HepG2 (cell line): ENCODE data around the gene FBXO41. TPM values are rescaled to one million over a fixed set of nuclear protein-coding genes. Genes with fewer than 3 reads are reported as not detected.
A peak's percentile ranks its signal among the peaks of the same experiment; 100 is the strongest.

ENCODE experiments used
- BORCS8-MEF2B ChIP-seq: sonication (generic); formaldehyde crosslinking; IDR thresholded peaks from 2 replicates; pipeline ENCODE4 v1.8.0; 2022; ENCODE audit warnings: mild to moderate bottlenecking, missing genetic modification reagents
- MAZ ChIP-seq, 2 experiments: sonication (generic) in 1 of 2; formaldehyde crosslinking in 1 of 2; IDR thresholded peaks; 2 replicates each; pipeline versions ENCODE4 v1.5.0 to v1.6.1; 2012 to 2020; ENCODE audit warnings: low read depth in 2 of 2, mild to moderate bottlenecking in 2 of 2, borderline replicate concordance in 1 of 2, improper control_type of control experiment in 1 of 2, low read length in 1 of 2, missing genetic modification reagents in 1 of 2, moderate library complexity in 1 of 2
- MLXIP ChIP-seq: sonication (generic); formaldehyde crosslinking; IDR thresholded peaks from 2 replicates; pipeline ENCODE4 v1.9.0; 2021; ENCODE audit warnings: missing genetic modification reagents, borderline replicate concordance
- NFRKB ChIP-seq: fragments of 450-650 bp; IDR thresholded peaks from 2 replicates; pipeline ENCODE4 v1.6.1; 2017
- RFXAP ChIP-seq: sonication (generic); formaldehyde crosslinking; IDR thresholded peaks from 2 replicates; pipeline ENCODE4 v1.4.0; 2020; ENCODE audit warnings: missing genetic modification reagents, borderline replicate concordance
- SATB2 ChIP-seq: sonication (generic); formaldehyde crosslinking; IDR thresholded peaks from 2 replicates; pipeline ENCODE4 v1.5.0; 2020; ENCODE audit warnings: missing genetic modification reagents
- TMF1 ChIP-seq: sonication (generic); formaldehyde crosslinking; IDR thresholded peaks from 2 replicates; pipeline ENCODE4 v1.8.1; 2022; ENCODE audit warnings: low read depth, missing genetic modification reagents
- TRAFD1 ChIP-seq: sonication (generic); formaldehyde crosslinking; IDR thresholded peaks from 2 replicates; pipeline ENCODE4 v1.5.1; 2020; ENCODE audit warnings: missing genetic modification reagents, mild to moderate bottlenecking, borderline replicate concordance
- ZFP1 ChIP-seq: IDR thresholded peaks from 2 replicates; pipeline ENCODE4 v1.6.1; 2016
- ZKSCAN1 ChIP-seq: fragments of 150-350 bp; IDR thresholded peaks from 2 replicates; pipeline ENCODE4 v1.6.1; 2014; ENCODE audit warnings: low read length
- ZNF441 ChIP-seq: sonication (generic); formaldehyde crosslinking; IDR thresholded peaks from 2 replicates; pipeline ENCODE4 v1.7.0; 2021; ENCODE audit warnings: missing genetic modification reagents, borderline replicate concordance
- ZNF550 ChIP-seq: sonication (generic); formaldehyde crosslinking; IDR thresholded peaks from 2 replicates; pipeline ENCODE4 v1.4.0; 2020; ENCODE audit warnings: mild to moderate bottlenecking, missing genetic modification reagents, borderline replicate concordance
- ZNF644 ChIP-seq: IDR thresholded peaks from 2 replicates; pipeline ENCODE4 v1.6.1; 2016; ENCODE audit warnings: low read depth
- ZNF710 ChIP-seq: sonication (generic); formaldehyde crosslinking; IDR thresholded peaks from 2 replicates; pipeline ENCODE4 v1.5.0; 2020; ENCODE audit warnings: mild to moderate bottlenecking, missing genetic modification reagents, borderline replicate concordance
- ZNF720 ChIP-seq: sonication (generic); formaldehyde crosslinking; IDR thresholded peaks from 2 replicates; pipeline ENCODE4 v1.4.0; 2020; ENCODE audit warnings: missing genetic modification reagents
- ZNF737 ChIP-seq: sonication (generic); formaldehyde crosslinking; IDR thresholded peaks from 2 replicates; pipeline ENCODE4 v1.5.0; 2020; ENCODE audit warnings: missing genetic modification reagents, mild to moderate bottlenecking, borderline replicate concordance
- ZNF839 ChIP-seq: sonication (generic); formaldehyde crosslinking; IDR thresholded peaks from 2 replicates; pipeline ENCODE4 v1.4.0; 2020; ENCODE audit warnings: missing genetic modification reagents, mild to moderate bottlenecking, borderline replicate concordance
- polyA plus RNA-seq, 8 experiments: library from polyadenylated mRNA; depleted of rRNA in 3 of 8; stranded (reverse) in 7 of 8; unstranded in 1 of 8; fragments of >200 nt; fragmentation: Illumina TruSeq in 4 of 8; extraction: Trizol in 4 of 8; gene quantifications; 2 replicates each; pipeline versions ENCODE4 v1.2.1 to v1.2.3, GENCODE V29; 2011 to 2016; ENCODE audit warnings: low read depth in 4 of 8, missing spikeins in 1 of 8, mixed read lengths in 1 of 8; ENCODE audit not compliant: insufficient read depth in 1 of 8
- total RNA-seq, 5 experiments: library from RNA; depleted of rRNA; stranded (reverse); fragments of >200 nt; fragmentation: Illumina TruSeq; extraction: Trizol; gene quantifications; 2 replicates each; pipeline ENCODE4 v1.2.3, GENCODE V29; 2016; ENCODE audit warnings: low read depth in 1 of 5
- TF ChIP-seq, protein P1 (sequence below): sonication (generic); formaldehyde crosslinking; IDR thresholded peaks from 2 replicates; pipeline ENCODE4 v1.4.0; 2020; ENCODE audit warnings: mild to moderate bottlenecking, missing genetic modification reagents

The FBXO41 gene
- total and polyA plus RNA-seq, 2 of the 13 experiments (the other 11 are each of a cell fraction or from before 2014, with no cell fraction given) = 4.2 to 10.3 TPM

DNA sequence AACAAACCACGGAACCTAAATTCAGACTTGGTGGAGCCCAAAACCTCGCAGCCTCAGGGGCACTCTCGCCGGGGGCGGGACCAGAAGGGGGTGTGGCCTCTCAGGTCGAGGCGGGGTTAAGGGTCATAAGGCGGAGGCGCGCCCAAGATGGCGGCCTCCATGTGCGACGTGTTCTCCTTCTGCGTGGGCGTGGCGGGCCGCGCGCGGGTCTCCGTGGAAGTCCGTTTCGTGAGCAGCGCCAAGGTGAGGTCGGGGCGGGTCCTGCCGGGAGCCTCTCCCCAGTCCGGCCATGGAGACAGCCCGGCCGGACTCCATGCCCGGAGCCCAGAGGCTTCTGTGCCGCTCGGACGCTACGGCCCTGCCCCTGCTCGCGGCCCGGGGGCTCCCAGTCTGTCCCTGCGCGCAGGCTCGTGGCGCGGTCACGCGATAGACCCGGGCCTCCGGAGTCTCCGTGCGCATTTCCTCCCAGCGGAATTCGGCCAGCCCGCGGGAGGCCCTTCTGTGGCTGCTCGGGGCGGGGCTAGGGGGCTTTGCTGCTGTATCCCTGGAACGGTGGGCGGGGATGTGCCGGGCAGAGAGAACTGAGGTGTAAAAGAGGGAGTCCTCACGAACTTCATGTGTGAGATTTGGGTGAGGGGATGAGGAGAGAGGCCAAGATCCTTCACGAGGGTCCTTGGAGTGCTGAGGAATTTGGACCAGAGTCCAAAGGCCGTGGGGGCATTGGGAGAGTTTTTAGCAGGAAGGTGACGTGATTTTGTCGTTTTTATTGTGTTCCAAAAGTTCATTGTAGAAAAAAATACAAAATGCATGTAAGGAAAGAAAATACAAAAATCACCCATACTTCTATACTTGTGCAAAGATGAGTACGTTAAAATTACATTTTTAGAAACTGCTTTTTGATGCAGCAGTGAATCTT is 69.9 kb downstream of the FBXO41 start, which contains the start of gene SMYD5 (continued):
- TF ChIP-seq ZNF737 (no peak), NFRKB (no peak), ZNF644 (CRISPR knock-in tag) (no peak), ZNF710 (CRISPR knock-in tag) (peak; percentile 33), MAZ (IDR thresholded peaks at IDR 0.05; ENCODE audit: borderline replicate concordance, low read depth, low read length) (0 out of 2 replicates have a peak, but pooled peaks have one; percentile 76), MAZ (CRISPR knock-in tag; IDR thresholded peaks at IDR 0.05; ENCODE audit: low read depth) (no peak; the same call in none of the 2 replicates), SATB2 (CRISPR knock-in tag) (peak; percentile 33; the same call in 1 of the 2 replicates), ZNF839 (CRISPR knock-in tag) (0 out of 2 replicates have a peak, but pooled peaks have one; percentile 58), ZNF550 (CRISPR knock-in tag) (no peak), ZFP1 (CRISPR knock-in tag) (peak; percentile 20; the same call in 1 of the 2 replicates), TMF1 (CRISPR knock-in tag) (0 out of 2 replicates have a peak, but pooled peaks have one; percentile 9), MLXIP (CRISPR knock-in tag) (0 out of 2 replicates have a peak, but pooled peaks have one; percentile 7), RFXAP (CRISPR knock-in tag) (peak; percentile 74; the same call in 1 of the 2 replicates), ZNF720 (CRISPR knock-in tag) (peak; percentile 13; the same call in 1 of the 2 replicates), ZKSCAN1 (no peak), TRAFD1 (CRISPR knock-in tag) (no peak), ZNF441 (CRISPR knock-in tag) (peak; percentile 69; the same call in 1 of the 2 replicates), BORCS8-MEF2B (CRISPR knock-in tag) (peak; percentile 58)
- TF ChIP-seq, protein P1, sequence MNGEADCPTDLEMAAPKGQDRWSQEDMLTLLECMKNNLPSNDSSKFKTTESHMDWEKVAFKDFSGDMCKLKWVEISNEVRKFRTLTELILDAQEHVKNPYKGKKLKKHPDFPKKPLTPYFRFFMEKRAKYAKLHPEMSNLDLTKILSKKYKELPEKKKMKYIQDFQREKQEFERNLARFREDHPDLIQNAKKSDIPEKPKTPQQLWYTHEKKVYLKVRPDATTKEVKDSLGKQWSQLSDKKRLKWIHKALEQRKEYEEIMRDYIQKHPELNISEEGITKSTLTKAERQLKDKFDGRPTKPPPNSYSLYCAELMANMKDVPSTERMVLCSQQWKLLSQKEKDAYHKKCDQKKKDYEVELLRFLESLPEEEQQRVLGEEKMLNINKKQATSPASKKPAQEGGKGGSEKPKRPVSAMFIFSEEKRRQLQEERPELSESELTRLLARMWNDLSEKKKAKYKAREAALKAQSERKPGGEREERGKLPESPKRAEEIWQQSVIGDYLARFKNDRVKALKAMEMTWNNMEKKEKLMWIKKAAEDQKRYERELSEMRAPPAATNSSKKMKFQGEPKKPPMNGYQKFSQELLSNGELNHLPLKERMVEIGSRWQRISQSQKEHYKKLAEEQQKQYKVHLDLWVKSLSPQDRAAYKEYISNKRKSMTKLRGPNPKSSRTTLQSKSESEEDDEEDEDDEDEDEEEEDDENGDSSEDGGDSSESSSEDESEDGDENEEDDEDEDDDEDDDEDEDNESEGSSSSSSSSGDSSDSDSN (CRISPR knock-in tag) = peak; percentile 75; the same call in 1 of the 2 replicates
